ENCODE data around the gene PLCB3.

DNA sequence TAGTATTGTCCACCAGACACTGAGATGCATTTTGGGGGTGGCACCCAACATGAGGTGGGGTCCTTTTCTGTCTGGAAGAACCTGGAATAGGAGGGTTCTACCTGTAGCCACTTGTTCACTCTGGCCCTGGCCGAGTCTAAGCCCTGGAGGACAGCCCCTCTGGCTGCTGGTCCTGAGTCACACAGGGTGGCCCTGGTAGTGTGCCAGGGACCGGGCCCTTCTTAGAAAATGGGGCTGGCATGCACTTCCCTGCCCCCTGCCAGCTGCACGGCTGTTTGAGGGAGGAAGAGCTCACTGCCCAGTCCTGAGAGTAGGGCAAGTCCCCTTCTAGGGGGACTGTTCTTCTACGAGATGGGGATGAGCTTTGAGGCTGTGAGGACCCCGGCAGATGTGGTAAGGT, 2.2 kb downstream of the PLCB3 start:
- TF ChIP-seq, protein P1, sequence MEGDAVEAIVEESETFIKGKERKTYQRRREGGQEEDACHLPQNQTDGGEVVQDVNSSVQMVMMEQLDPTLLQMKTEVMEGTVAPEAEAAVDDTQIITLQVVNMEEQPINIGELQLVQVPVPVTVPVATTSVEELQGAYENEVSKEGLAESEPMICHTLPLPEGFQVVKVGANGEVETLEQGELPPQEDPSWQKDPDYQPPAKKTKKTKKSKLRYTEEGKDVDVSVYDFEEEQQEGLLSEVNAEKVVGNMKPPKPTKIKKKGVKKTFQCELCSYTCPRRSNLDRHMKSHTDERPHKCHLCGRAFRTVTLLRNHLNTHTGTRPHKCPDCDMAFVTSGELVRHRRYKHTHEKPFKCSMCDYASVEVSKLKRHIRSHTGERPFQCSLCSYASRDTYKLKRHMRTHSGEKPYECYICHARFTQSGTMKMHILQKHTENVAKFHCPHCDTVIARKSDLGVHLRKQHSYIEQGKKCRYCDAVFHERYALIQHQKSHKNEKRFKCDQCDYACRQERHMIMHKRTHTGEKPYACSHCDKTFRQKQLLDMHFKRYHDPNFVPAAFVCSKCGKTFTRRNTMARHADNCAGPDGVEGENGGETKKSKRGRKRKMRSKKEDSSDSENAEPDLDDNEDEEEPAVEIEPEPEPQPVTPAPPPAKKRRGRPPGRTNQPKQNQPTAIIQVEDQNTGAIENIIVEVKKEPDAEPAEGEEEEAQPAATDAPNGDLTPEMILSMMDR (IDR thresholded peaks at IDR 0.05; ENCODE audit: insufficient read depth, low read depth, low read length) = no peak
- no peak for TF ChIP-seq EZH2 (IDR thresholded peaks at IDR 0.05; ENCODE audit: insufficient read depth, low read length)

Measured in astrocyte (in vitro differentiated cells and primary cell).